ENCODE data around the gene GRK3.
"Not testable (repeated sequence)": the region's sequence is repeated elsewhere in the genome, so short reads cannot be mapped to it uniquely, and the experiment has no call there.

The GRK3 gene

GRCh38 chr22:25611284-25611683 is 46.8 kb downstream of the GRK3 start:
- H3K4me3 ChIP-seq (ENCODE audit: low read depth in 1 of 2, low read length in 2 of 2); H3K27ac ChIP-seq (ENCODE audit: low read depth, low read length); H3K9ac ChIP-seq (ENCODE audit: low read length); H3K36me3 ChIP-seq (ENCODE audit: insufficient read depth, low read length); H3K9me3 ChIP-seq (ENCODE audit: low read length); H3K27me3 ChIP-seq (ENCODE audit: control insufficient read depth in 1 of 2, insufficient read depth in 2 of 2, low read length in 2 of 2); H3K4me1 ChIP-seq (ENCODE audit: insufficient read depth, low read length): not testable (repeated sequence)

- not testable (repeated sequence) for H3K9me3 ChIP-seq (ENCODE audit: low read length); H3K4me3 ChIP-seq (ENCODE audit: low read depth in 1 of 2, low read length in 2 of 2); H3K27me3 ChIP-seq (ENCODE audit: control insufficient read depth in 1 of 2, insufficient read depth in 2 of 2, low read length in 2 of 2); H3K27ac ChIP-seq (ENCODE audit: low read depth, low read length); H3K4me1 ChIP-seq (ENCODE audit: insufficient read depth, low read length); H3K36me3 ChIP-seq (ENCODE audit: insufficient read depth, low read length); H3K9ac ChIP-seq (ENCODE audit: low read length)
These were observed 48.7 kb downstream of the GRK3 start for GRCh38 chr22:25613131-25613530.

DNA sequence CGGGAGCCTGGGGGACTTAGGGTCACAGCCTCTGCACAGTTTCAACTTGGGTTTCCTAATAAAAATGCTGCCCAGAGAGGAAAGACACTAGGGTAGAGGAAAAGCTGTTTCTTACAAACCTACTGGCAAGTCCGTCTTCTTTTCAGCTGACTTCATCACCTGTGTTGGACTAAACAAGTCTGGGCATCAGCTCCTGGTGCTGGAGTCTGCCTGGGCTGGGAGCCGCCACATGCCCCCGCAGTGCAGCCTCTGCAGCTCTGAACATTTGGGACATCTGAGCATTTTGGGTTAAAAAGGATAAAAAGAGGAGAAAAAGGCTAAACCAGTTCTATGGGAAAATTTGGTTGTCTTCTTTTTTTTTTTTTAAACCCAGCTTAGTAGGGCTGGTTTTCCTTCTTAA is 49.1 kb downstream of the GRK3 start:
- not testable (repeated sequence) for H3K27me3 ChIP-seq (ENCODE audit: control insufficient read depth in 1 of 2, insufficient read depth in 2 of 2, low read length in 2 of 2); H3K4me3 ChIP-seq (ENCODE audit: low read depth in 1 of 2, low read length in 2 of 2); H3K36me3 ChIP-seq (ENCODE audit: insufficient read depth, low read length); H3K9ac ChIP-seq (ENCODE audit: low read length); H3K4me1 ChIP-seq (ENCODE audit: insufficient read depth, low read length); H3K27ac ChIP-seq (ENCODE audit: low read depth, low read length); H3K9me3 ChIP-seq (ENCODE audit: low read length)

- not testable (repeated sequence) for H3K9ac ChIP-seq (ENCODE audit: low read length); H3K27ac ChIP-seq (ENCODE audit: low read depth, low read length); H3K36me3 ChIP-seq (ENCODE audit: insufficient read depth, low read length); H3K4me3 ChIP-seq (ENCODE audit: low read depth in 1 of 2, low read length in 2 of 2); H3K4me1 ChIP-seq (ENCODE audit: insufficient read depth, low read length); H3K9me3 ChIP-seq (ENCODE audit: low read length); H3K27me3 ChIP-seq (ENCODE audit: control insufficient read depth in 1 of 2, insufficient read depth in 2 of 2, low read length in 2 of 2)
These were observed 50.3 kb downstream of the GRK3 start for GRCh38 chr22:25614791-25615190.

DNA sequence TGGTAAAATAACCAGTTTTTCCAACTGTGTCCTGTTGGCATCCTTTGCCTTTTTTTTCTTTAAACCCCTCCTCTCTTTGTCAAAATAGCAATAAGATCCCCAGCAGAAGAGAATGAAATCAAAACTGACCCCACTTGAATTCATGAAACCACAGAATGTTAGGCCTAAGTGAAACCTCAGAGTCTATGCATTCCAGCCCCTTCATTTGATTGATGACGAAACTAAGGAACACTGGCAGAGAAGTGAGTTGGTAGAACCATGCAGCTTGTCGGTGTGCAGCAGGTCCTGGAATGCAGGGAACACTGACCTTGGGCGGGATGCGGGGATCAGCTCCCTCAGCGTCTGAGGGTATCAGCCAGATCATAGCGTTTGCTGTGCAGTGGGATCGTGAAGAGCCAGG is 57.5 kb downstream of the GRK3 start:
- H3K27me3 ChIP-seq (ENCODE audit: control insufficient read depth in 1 of 2, insufficient read depth in 2 of 2, low read length in 2 of 2) = no peaks in the 10 kb centered on the region
- H3K4me3 ChIP-seq (ENCODE audit: low read depth in 1 of 2, low read length in 2 of 2) = no peak overlapping the region
- H3K4me1 ChIP-seq (ENCODE audit: insufficient read depth, low read length) = peaks cover 4% of the 10 kb centered on the region
- no peak overlapping the region for H3K27ac ChIP-seq (ENCODE audit: low read depth, low read length)
- no peaks in the 10 kb centered on the region for H3K36me3 ChIP-seq (ENCODE audit: insufficient read depth, low read length)
- H3K9me3 ChIP-seq (ENCODE audit: low read length) = no peaks in the 10 kb centered on the region
- no peak overlapping the region for H3K9ac ChIP-seq (ENCODE audit: low read length)

GRCh38 chr22:25623310-25623734 is 58.8 kb downstream of the GRK3 start:
- Histone ChIP-seq H3K27me3 (ENCODE audit: control insufficient read depth in 1 of 2, insufficient read depth in 2 of 2, low read length in 2 of 2) (no peaks in the 10 kb centered on the region), H3K36me3 (ENCODE audit: insufficient read depth, low read length) (no peaks in the 10 kb centered on the region), H3K4me1 (ENCODE audit: insufficient read depth, low read length) (peaks cover 17% of the 10 kb centered on the region), H3K9me3 (ENCODE audit: low read length) (no peaks in the 10 kb centered on the region), H3K9ac (ENCODE audit: low read length) (no peak overlapping the region), H3K27ac (ENCODE audit: low read depth, low read length) (no peak overlapping the region), H3K4me3 (ENCODE audit: low read depth in 1 of 2, low read length in 2 of 2) (no peak overlapping the region)

DNA sequence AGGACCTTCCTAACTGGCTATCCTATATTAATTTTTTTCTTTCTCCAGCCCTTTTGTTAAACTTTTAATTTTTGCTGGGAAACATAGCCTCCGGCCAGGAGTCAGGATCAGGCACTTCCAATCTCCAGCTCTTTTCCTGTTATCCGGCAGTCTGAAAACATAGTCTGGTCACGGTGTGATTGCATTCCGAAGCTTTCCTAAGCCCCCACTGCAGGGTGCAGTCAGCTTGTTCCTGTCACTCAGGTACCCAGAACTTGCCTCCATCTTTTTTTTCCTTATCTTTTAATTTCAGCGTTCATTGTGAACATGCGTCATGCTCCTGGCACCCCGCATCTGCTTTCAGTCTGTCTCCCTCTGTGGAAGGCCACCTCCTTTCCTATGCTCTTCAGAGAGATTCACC is 59.4 kb downstream of the GRK3 start:
- Histone ChIP-seq H3K4me3 (ENCODE audit: low read depth in 1 of 2, low read length in 2 of 2) (no peak overlapping the region), H3K4me1 (ENCODE audit: insufficient read depth, low read length) (peaks cover 22% of the 10 kb centered on the region), H3K27ac (ENCODE audit: low read depth, low read length) (no peak overlapping the region), H3K27me3 (ENCODE audit: control insufficient read depth in 1 of 2, insufficient read depth in 2 of 2, low read length in 2 of 2) (no peaks in the 10 kb centered on the region), H3K9me3 (ENCODE audit: low read length) (no peaks in the 10 kb centered on the region), H3K9ac (ENCODE audit: low read length) (no peak overlapping the region), H3K36me3 (ENCODE audit: insufficient read depth, low read length) (no peaks in the 10 kb centered on the region)

DNA sequence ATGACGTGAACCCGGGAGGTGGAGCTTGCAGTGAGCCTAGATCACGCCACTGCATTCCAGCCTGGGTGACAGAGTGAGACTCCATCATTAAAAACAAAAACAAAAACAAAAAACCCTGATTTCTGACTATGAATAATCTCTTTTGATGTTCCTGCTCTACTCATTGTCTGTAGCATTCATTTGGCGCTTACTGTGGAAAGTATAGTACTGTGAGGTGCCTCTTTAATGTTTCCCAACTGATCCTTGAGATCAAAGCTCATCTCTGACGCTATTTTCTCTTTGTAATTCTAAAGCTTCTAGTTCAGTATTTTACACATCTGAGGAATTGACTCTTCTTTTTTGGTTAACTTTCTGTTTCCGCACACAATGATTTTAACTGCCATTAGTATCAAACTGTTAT is 60.0 kb downstream of the GRK3 start:
- H3K9ac ChIP-seq (ENCODE audit: low read length) = no peak overlapping the region
- H3K4me3 ChIP-seq (ENCODE audit: low read depth in 1 of 2, low read length in 2 of 2) = no peak overlapping the region
- H3K27ac ChIP-seq (ENCODE audit: low read depth, low read length) = no peak overlapping the region
- H3K36me3 ChIP-seq (ENCODE audit: insufficient read depth, low read length) = no peaks in the 10 kb centered on the region
- no peaks in the 10 kb centered on the region for H3K27me3 ChIP-seq (ENCODE audit: control insufficient read depth in 1 of 2, insufficient read depth in 2 of 2, low read length in 2 of 2)
- peaks cover 24% of the 10 kb centered on the region for H3K4me1 ChIP-seq (ENCODE audit: insufficient read depth, low read length)
- H3K9me3 ChIP-seq (ENCODE audit: low read length) = no peaks in the 10 kb centered on the region

GRCh38 chr22:25625747-25626623 is 61.5 kb downstream of the GRK3 start:
- H3K4me1 ChIP-seq (ENCODE audit: insufficient read depth, low read length) = peaks cover 35% of the 10 kb centered on the region

DNA sequence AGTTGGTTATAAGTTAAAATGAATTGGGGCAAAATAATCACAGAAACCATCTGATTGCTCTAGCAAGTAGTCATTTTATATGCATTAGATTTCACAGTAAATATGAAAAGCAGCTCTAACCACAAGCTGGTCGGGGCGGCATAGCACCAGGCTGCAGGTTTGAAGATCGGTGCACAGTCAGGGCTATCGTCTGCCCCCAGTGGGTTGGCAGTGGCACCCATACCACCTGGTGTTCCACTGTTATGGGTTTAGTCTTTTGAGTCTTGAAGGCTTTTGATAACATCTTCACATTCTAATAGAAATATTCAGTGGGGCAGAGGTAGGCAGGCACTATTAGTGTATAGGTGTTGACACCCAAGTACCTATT is 62.1 kb downstream of the GRK3 start:
- peaks cover 41% of the 10 kb centered on the region for H3K4me1 ChIP-seq (ENCODE audit: insufficient read depth, low read length)
- H3K27me3 ChIP-seq (ENCODE audit: control insufficient read depth in 1 of 2, insufficient read depth in 2 of 2, low read length in 2 of 2) = no peaks in the 10 kb centered on the region
- H3K36me3 ChIP-seq (ENCODE audit: insufficient read depth, low read length) = no peaks in the 10 kb centered on the region
- H3K9me3 ChIP-seq (ENCODE audit: low read length) = no peaks in the 10 kb centered on the region
- H3K9ac ChIP-seq (ENCODE audit: low read length) = no peak overlapping the region
- no peak overlapping the region for H3K4me3 ChIP-seq (ENCODE audit: low read depth in 1 of 2, low read length in 2 of 2)
- no peak overlapping the region for H3K27ac ChIP-seq (ENCODE audit: low read depth, low read length)

More at GRCh38 chr22:25625747-25626623, 61.5 kb downstream of the GRK3 start:
- not testable (repeated sequence) for H3K4me3 ChIP-seq (ENCODE audit: low read depth in 1 of 2, low read length in 2 of 2); H3K9me3 ChIP-seq (ENCODE audit: low read length); H3K9ac ChIP-seq (ENCODE audit: low read length); H3K36me3 ChIP-seq (ENCODE audit: insufficient read depth, low read length); H3K27me3 ChIP-seq (ENCODE audit: control insufficient read depth in 1 of 2, insufficient read depth in 2 of 2, low read length in 2 of 2); H3K27ac ChIP-seq (ENCODE audit: low read depth, low read length)

GRCh38 chr22:25627271-25627852 is 62.9 kb downstream of the GRK3 start:
- H3K4me1 ChIP-seq (ENCODE audit: insufficient read depth, low read length) = peaks cover 44% of the 10 kb centered on the region
- no peaks in the 10 kb centered on the region for H3K36me3 ChIP-seq (ENCODE audit: insufficient read depth, low read length)
- H3K27ac ChIP-seq (ENCODE audit: low read depth, low read length) = no peak overlapping the region
- H3K4me3 ChIP-seq (ENCODE audit: low read depth in 1 of 2, low read length in 2 of 2) = no peak overlapping the region
- no peaks in the 10 kb centered on the region for H3K27me3 ChIP-seq (ENCODE audit: control insufficient read depth in 1 of 2, insufficient read depth in 2 of 2, low read length in 2 of 2)
- H3K9ac ChIP-seq (ENCODE audit: low read length) = no peak overlapping the region
- H3K9me3 ChIP-seq (ENCODE audit: low read length) = no peaks in the 10 kb centered on the region

- peaks cover 44% of the 10 kb centered on the region for H3K4me1 ChIP-seq (ENCODE audit: insufficient read depth, low read length)
- no peaks in the 10 kb centered on the region for H3K27me3 ChIP-seq (ENCODE audit: control insufficient read depth in 1 of 2, insufficient read depth in 2 of 2, low read length in 2 of 2)
- no peaks in the 10 kb centered on the region for H3K36me3 ChIP-seq (ENCODE audit: insufficient read depth, low read length)
- H3K9ac ChIP-seq (ENCODE audit: low read length) = no peak overlapping the region
- H3K4me3 ChIP-seq (ENCODE audit: low read depth in 1 of 2, low read length in 2 of 2) = no peak overlapping the region
- H3K27ac ChIP-seq (ENCODE audit: low read depth, low read length) = peak overlapping the region; percentile 28
- no peaks in the 10 kb centered on the region for H3K9me3 ChIP-seq (ENCODE audit: low read length)
These were observed 64.0 kb downstream of the GRK3 start for GRCh38 chr22:25628494-25628893.

All from muscle layer of colon (tissue), 2 donors.